Natural killer cell (primary cell): ENCODE results near the gene UBE2I. TPM values are rescaled to one million over a fixed set of nuclear protein-coding genes. Genes with fewer than 3 reads are reported as not detected.

Experiments
- ATAC-seq, 3 donors: fragments of 150-1000 bp in 2 of 3; fragments of 200-7000 bp in 1 of 3; cut with Tn5 transposase; 1 replicate in 1 of 3; 2 replicates in 2 of 3; pipeline ENCODE4 v1.10.0; 2021; ENCODE audit warnings: mild to moderate bottlenecking in 2 of 3, moderate library complexity in 2 of 3
- DNase-seq, 2 donors: peaks; one replicate each; pipeline versions ENCODE4 v3.0.0 to v3.0.0-alpha.2; 2013 to 2021; ENCODE audit warnings: mixed read lengths in 1 of 2
- H3K27ac ChIP-seq: one replicate; pipeline ENCODE4 v1.5.1; 2013; ENCODE audit warnings: mild to moderate bottlenecking, low read length
- H3K27me3 ChIP-seq: one replicate; pipeline ENCODE4 v1.6.1; 2013; ENCODE audit warnings: low read length; ENCODE audit not compliant: control insufficient read depth, insufficient read depth
- H3K36me3 ChIP-seq: one replicate; pipeline ENCODE4 v1.6.1; 2013; ENCODE audit warnings: low read length; ENCODE audit not compliant: control insufficient read depth, insufficient read depth
- H3K4me1 ChIP-seq: one replicate; pipeline ENCODE4 v1.6.1; 2013; ENCODE audit warnings: low read length; ENCODE audit not compliant: control insufficient read depth, insufficient read depth
- H3K4me3 ChIP-seq: one replicate; pipeline ENCODE4 v1.5.1; 2013; ENCODE audit warnings: low read length
- H3K9me3 ChIP-seq: one replicate; pipeline ENCODE4 v1.6.1; 2013; ENCODE audit warnings: low read length; ENCODE audit not compliant: control insufficient read depth, insufficient read depth
- H3K27ac Mint-ChIP-seq, 2 donors: one replicate each; pipeline ENCODE4 v1.8.0; 2022; ENCODE audit warnings: mild to moderate bottlenecking in 2 of 2, mixed read lengths in 2 of 2, moderate library complexity in 1 of 2
- H3K27me3 Mint-ChIP-seq, 2 donors: one replicate each; pipeline ENCODE4 v1.8.0; 2022; ENCODE audit warnings: low read depth in 2 of 2, mixed read lengths in 2 of 2
- H3K36me3 Mint-ChIP-seq: one replicate; pipeline ENCODE4 v1.8.0; 2022; ENCODE audit warnings: mixed read lengths
- H3K4me1 Mint-ChIP-seq, 2 donors: one replicate each; pipeline ENCODE4 v1.8.0; 2022; ENCODE audit warnings: mixed read lengths in 2 of 2
- H3K4me3 Mint-ChIP-seq: one replicate; pipeline ENCODE4 v1.8.0; 2022; ENCODE audit warnings: mild to moderate bottlenecking, moderate library complexity, mixed read lengths
- H3K9me3 Mint-ChIP-seq, 2 donors: one replicate each; pipeline ENCODE4 v1.8.0; 2022; ENCODE audit warnings: mixed read lengths in 2 of 2
- CTCF ChIP-seq: fragments of 200-600 bp; IDR thresholded peaks from one replicate; pipeline ENCODE4 v1.8.0; 2022; ENCODE audit warnings: antibody characterized with exemption
- WGBS: methylation state at CpG from one replicate; pipeline ENCODE4 v1.1.7; 2013; ENCODE audit warnings: missing lambda C conversion rate; ENCODE audit not compliant: insufficient coverage; 5-methylcytosine and 5-hydroxymethylcytosine counted together
- intact Hi-C: fragments of 100-400 bp; cut with micrococcal nuclease; formaldehyde crosslinking; loops from one replicate; pipeline ENCODE4 v1.14.2; 2022
- total RNA-seq, 4 donors: library from RNA; stranded (reverse); fragments of 120-200 nt in 1 of 4; gene quantifications; one replicate each; pipeline versions ENCODE4 v1.2.3 to v1.2.4, GENCODE V29; 2013 to 2022

UBE2I gene
- total RNA-seq, 3 donors from 2014 or later (not counting 1 experiment from before 2014, with no cell fraction given): 367 to 412 (median 383) TPM

GRCh38 chr16:1272453-1273198, 36.8 kb upstream of the UBE2I start:
- DNase-seq (no peak), ATAC-seq (no peak)
- Mint-ChIP-seq H3K27ac (no peak overlapping the region), H3K4me3 (no peak overlapping the region), H3K9me3 (no peaks in the 10 kb centered on the region), H3K4me1 (peaks cover 0 to 10% of the 10 kb centered on the region in 2 donors), H3K27me3 (peaks cover 0 to 16% of the 10 kb centered on the region in 2 donors), H3K36me3 (no peaks in the 10 kb centered on the region)
- WGBS: 81% methylated on average over 9 of the region's 9 CpGs
- TF ChIP-seq CTCF: no peak
- no peaks in the 10 kb centered on the region for H3K9me3 ChIP-seq
- H3K4me3 ChIP-seq: no peak overlapping the region
- no peaks in the 10 kb centered on the region for H3K27me3 ChIP-seq
- H3K27ac ChIP-seq: no peak overlapping the region
- intact Hi-C loops: no loop called here
- H3K36me3 ChIP-seq: no peaks in the 10 kb centered on the region
- peaks cover 5% of the 10 kb centered on the region for H3K4me1 ChIP-seq

GRCh38 chr16:1273816-1274215, 35.6 kb upstream of the UBE2I start:
- Histone ChIP-seq H3K27ac (no peak overlapping the region), H3K27me3 (no peaks in the 10 kb centered on the region), H3K4me1 (peaks cover 5% of the 10 kb centered on the region), H3K36me3 (no peaks in the 10 kb centered on the region), H3K9me3 (no peaks in the 10 kb centered on the region), H3K4me3 (no peak overlapping the region)
- DNase-seq: no peak
- Mint-ChIP-seq H3K27ac (no peak overlapping the region), H3K4me1 (peaks cover 0 to 10% of the 10 kb centered on the region in 2 donors), H3K36me3 (no peaks in the 10 kb centered on the region), H3K27me3 (peaks cover 0 to 18% of the 10 kb centered on the region in 2 donors), H3K4me3 (no peak overlapping the region), H3K9me3 (no peaks in the 10 kb centered on the region)
- ATAC-seq: no peak
- WGBS: 85% methylated on average over 15 of the region's 15 CpGs
- no peak for TF ChIP-seq CTCF
- intact Hi-C loops: no loop called here

- Mint-ChIP-seq H3K9me3 (no peaks in the 10 kb centered on the region), H3K27ac (no peak overlapping the region), H3K27me3 (peaks cover 0 to 18% of the 10 kb centered on the region in 2 donors), H3K36me3 (no peaks in the 10 kb centered on the region), H3K4me3 (no peak overlapping the region), H3K4me1 (peaks cover 0 to 10% of the 10 kb centered on the region in 2 donors)
- Histone ChIP-seq H3K27me3 (no peaks in the 10 kb centered on the region), H3K4me3 (no peak overlapping the region), H3K36me3 (no peaks in the 10 kb centered on the region), H3K9me3 (no peaks in the 10 kb centered on the region), H3K27ac (no peak overlapping the region), H3K4me1 (peaks cover 5% of the 10 kb centered on the region)
- WGBS: 86% methylated on average over 1 of the region's 7 CpGs
- intact Hi-C loops: no loop called here
- ATAC-seq (no peak), DNase-seq (no peak)
- TF ChIP-seq CTCF: no peak
Observed at GRCh38 chr16:1274767-1275166, 34.7 kb upstream of the UBE2I start.
